ENCODE results near the gene PP2D1. TPM values are rescaled to one million over a fixed set of nuclear protein-coding genes. Genes with fewer than 3 reads are reported as not detected.

Gene PP2D1
- total RNA-seq, 1 donor from 2014 or later = not detected

Small RNAs within 50 kb of the gene (small RNA-seq; reads per million reads assigned to genes)
- gene RNU4-85P (not detected), gene RPL39P18 (not detected)

Other genes with a start within 250 kb of the PP2D1 start
- 0.41 TPM for gene EFHB, start 78.0 kb downstream of the PP2D1 start, total RNA-seq
- 74.2 TPM for gene RAB5A, start 65.2 kb downstream of the PP2D1 start, total RNA-seq
- 10.2 TPM for gene KAT2B, start 28.2 kb upstream of the PP2D1 start, total RNA-seq
- 1.6 TPM for gene SGO1, start 173.9 kb upstream of the PP2D1 start, total RNA-seq

Measured in frontal cortex (tissue), 1 donor.